GM19455 (cell line): ENCODE results near the gene NPEPL1.

Experiments used
- ATAC-seq: cut with Tn5 transposase; IDR thresholded peaks from one replicate; pipeline ENCODE4 v1.9.1; 2021; ENCODE audit not compliant: unreplicated experiment

Gene NPEPL1

DNA sequence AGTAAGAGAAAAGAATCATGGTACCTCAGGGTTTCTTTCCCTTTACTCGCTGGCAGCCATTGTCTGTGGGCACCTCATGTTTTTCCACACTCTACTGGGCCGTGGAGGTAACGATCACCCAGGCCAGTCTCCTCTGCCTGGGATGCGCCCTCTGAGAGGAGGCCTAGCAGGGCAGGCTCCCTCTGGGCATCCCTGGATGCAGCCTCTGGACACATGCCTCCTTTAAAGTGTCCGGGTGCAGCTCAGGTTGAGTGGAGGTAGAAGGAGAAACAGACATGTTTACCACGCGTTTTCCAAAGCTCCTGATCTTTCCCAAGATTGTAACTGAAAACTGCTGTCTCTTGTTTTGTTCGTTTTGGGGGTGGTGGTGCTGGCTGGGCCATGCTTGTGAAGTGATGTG lies 13.8 kb upstream of the NPEPL1 start:
- no peak for ATAC-seq

DNA sequence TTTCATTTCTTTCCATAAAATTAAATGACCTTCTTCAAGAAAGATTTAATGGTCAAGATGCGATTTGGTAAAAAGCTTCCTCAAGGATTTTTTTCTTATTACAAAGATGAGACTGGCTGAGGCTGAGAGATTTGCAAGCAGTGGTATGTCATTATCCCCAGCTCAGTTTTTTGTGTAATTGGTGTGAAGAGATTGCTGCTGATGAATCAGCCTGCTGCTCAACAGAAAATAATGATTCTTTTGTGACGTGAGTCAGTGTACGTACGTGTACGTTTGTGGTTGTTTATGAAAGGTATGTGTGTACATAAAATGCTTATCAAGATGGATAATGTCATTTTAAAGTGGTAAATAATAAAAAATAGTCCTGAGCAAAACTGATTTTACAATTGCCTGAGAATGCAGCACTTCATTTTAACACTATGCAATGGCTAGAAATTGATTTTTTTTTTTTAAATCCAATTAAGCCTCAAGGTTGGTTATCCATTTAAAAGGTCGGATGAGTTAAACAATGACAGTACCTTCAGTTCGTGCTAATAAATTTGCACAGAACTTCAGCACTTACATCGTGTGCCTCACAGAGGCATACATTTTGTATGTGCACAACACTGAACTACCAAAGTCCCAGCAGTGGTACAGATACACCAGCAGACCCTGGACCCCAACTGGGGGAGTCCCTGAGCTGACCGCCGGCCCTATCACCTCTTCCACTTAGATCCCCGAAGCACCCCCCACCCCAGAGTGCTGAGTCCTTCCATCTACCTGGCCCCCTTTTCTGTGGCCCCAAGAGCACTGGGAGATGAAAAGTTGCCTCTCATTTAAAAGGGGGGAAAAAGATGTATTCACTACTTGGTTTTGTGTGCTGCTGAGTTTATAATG lies 9.7 kb upstream of the NPEPL1 start:
- no peak for ATAC-seq

DNA sequence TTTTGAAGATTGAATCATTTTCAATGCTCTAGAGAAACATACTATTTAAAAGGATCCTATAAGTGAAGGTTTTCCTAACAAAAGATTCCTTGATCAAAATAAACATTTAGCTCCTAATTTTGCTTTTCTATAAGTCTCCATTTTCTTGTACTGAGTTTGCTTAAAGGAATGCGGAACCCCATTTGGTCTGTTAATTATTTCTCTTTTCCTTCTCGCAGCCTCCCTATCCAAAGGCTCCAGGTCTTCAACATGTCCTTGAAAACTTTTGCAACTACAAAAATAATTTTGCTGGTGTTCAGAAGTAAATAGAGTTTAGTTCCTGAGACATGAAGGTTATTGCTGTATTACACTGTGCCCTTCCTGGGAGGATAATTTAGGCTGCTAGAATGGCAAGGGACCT lies 8.3 kb upstream of the NPEPL1 start:
- ATAC-seq: no peak

DNA sequence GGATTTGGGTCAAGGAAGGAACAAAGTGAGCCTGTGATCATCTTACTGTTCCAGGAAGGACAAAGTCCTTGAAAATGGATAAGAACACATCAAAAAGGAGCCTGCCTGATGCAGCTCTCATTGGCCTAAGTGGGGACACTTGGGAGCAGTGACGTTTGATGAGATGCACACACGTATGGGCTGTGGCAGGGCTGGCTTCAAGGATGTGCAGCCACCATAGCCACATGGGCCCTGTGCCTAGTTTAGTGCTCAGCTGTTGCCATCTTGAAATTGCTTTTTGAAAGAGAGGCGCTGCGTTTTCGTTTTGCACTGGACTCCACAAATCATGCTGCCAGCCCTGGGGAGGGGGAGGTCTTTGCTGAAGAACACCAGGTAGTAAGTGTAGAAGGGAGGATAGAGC lies 6.6 kb upstream of the NPEPL1 start:
- ATAC-seq: no peak

DNA sequence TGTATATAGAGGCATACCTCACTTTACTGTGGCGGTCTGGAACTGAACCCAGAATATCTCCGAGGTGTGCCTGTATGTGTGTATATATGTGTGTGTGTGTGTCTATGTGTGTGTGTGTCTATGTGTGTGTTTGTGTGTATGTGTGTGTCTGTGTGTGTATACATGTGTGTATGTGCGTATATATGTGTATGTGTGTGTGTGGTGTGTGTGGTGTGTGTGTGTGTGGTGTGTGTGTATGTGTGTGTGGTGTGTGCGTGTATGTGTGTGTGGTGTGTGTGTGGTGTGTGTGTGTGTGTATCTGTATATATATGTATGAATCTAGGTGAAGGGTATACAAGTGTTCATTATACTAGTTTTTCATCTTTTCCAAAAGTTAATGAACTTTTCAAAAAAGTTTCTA lies 4.2 kb upstream of the NPEPL1 start:
- no peak for ATAC-seq

DNA sequence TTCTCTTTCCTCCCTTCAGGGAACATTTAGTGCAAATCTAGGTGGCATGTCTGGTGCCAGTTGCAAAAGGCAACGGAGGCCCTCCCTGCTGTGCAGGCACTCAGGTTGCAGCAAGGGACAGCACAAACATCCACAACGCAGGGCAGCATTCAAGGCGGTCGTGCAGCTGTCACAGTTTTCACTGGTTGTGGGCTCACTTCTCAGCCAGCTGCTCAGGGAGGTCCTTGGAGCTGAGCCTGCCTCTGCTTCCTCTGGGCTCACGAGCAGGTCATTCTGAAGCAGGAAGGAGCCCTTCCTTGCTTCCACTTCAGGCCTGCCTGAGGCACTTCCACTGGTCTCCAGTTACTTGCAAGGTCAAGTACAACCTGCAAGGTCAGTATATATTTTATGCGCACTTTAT lies 3.8 kb upstream of the NPEPL1 start:
- no peak for ATAC-seq

DNA sequence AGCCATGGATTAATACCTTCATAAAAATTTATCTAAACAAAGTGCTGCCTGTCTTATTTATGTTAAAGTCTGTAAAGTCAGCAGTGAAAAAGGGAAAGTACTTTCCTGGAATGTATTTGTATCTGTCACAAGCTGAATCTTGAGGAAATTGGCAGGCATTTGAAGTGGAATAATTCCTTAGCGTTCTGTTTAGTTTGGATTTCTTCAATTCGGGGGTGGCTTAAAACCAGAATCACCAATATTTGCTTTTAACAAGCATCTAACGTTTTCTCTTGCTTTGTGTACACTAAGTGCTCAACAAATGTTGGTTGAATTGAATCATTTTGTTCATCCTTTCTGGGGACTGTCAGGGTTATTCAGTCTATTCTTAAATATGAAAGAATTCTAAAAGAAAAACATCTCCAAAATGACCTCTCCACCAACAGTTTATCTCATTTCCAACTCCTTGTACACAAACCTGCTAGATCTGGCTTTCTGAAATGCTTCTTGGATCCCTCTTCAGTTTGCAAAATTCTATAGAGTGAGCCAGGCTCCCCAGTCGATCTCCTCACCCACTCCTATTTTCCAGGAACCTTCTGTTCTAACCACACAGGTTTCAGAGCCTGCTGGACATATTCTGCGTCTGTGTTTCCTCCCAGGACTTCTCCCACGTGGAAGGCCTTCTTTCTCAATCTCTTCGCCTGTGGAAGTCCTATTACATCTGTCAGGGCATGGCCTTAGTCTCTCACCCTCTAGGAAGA lies 2.0 kb upstream of the NPEPL1 start:
- no peak for ATAC-seq

DNA sequence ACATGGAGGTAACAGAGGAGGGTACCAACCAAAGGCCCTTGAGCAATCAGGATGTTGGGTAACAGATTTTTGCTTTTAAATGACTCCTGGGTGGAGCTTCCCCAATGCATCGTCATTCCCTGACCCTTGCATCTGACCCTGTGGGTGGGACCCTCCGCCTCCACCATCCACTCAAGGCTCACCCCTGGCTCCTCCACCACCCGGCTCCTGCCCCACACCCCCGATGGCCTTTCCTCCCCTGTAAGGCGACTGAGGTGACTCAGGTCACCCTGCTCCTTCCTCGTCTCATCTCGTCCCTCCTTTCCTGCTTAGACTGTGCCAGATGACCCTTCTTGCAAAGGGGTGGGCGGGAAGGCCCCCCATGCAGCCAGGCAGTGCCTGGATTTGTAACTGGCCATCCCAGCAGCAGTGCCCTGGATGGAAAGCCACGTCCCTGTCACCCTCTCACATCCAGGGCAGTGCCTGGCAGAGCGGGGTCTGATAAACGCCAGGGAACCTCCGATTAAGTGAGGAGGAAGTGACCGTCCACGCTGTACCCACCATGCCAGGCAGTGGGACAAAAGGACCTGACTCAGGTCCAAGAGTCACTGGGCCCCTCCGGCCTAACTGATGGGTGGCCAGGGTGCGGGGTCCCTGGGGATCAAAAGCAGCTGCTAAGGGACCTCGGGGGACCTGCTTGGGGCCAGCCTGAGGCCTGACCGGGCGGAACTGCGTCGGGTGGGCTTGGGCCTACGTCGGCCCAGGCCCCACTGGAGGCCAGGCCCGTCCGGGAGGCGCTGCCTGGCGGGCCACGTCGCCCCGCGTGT lies 624 bp upstream of the NPEPL1 start:
- ATAC-seq: no peak

DNA sequence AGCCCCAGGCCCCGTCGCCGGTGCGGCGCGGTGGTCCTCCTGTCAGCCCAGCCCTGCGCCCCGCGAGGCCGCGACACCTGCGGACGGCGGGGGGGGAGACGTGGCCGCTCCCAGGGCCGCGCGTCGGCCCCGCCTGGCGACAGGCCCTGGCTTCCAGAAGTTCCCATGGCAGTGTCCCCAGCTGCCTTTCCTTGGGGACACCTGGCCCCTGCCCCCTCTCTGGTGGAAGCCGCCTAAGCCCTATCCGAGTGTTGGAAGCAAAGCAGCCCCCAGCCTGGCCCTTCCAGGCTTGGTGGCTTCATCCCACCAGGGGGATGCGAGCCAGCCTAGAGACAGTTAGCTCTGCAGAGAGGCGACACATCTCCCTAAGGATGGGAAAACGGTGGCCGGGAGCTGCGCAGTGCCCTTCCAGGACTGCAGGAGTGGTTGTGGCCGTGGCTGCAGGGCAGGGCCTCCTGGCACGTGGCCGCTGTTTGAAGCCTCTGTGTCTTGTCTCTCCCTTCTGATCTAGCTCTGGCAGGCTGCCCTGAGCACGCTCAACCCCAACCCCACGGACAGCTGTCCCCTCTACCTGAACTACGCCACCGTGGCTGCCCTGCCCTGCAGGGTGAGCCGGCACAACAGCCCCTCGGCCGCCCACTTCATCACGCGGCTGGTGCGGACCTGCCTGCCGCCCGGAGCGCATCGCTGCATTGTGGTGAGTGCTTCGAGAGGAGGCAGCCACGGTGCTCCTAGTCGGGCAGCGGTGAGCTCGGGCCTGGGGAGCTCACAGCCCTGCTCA lies 816 bp downstream of the NPEPL1 start:
- ATAC-seq: peak; percentile 46

DNA sequence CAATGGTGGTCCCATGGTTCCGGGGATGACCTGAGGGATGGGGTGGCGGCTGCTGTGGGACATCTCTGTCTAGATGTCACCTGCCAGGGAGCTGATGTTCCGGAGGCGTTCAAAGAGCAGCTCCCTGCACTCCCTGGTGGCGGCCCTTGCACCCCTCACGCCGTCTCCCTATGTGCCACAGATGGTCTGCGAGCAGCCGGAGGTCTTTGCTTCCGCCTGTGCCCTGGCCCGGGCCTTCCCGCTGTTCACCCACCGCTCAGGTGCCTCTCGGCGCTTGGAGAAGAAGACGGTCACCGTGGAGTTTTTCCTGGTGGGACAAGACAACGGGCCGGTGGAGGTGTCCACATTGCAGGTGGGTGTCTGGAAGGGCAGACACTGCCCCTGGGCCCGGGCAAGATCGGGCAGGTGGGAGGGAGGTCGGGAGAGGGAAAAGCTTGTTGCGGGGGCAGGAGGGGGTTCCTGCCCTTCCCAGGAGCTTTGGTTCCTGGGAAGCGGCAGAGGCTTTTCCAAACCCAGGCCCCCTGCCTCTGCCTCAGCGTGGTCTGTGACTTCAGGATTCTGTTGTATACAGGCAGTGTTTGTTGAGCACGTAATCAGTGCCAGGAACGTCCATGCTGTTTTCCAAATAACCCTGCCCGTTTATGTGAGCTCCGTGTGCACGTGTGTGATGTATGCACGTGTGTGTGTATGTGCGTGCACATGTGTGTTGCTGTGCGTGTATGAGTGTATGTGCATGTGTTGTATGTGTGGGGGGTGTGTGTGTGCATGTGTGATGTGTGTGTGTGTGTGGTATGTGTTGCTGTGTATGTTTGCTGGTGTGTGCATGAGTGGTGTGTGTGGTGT lies 1.9 kb downstream of the NPEPL1 start:
- no peak for ATAC-seq

DNA sequence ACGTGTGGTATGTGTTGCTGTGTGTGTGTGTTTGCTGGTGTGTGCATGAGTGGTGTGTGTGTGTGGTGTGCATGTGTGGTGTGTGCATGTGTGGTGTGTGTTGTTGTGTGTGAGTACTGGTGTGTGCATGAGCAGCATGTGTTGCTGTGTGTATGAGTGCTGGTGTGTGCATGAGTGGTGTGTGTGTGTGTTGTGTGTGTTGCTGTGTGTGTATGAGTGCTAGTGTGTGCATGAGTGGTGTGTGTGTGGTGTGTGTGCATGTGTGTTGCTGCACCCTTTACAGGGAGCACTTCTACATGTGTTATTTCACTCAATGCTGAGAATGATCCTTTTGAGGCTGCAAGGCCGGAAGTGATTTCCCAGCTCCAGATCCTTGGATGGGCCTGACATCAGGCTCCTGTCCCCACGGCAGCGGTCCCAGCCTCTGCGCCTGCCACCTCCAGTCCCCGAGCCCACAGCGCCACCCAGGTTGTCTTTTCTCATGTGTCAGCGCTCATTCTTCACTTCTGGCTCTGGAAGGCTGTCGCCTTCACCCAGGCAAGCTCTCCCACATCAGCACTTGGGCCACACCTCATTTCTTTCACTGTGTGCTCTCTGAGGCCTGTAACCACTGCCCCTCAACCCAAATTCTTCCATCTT lies 2.6 kb downstream of the NPEPL1 start:
- ATAC-seq: no peak

DNA sequence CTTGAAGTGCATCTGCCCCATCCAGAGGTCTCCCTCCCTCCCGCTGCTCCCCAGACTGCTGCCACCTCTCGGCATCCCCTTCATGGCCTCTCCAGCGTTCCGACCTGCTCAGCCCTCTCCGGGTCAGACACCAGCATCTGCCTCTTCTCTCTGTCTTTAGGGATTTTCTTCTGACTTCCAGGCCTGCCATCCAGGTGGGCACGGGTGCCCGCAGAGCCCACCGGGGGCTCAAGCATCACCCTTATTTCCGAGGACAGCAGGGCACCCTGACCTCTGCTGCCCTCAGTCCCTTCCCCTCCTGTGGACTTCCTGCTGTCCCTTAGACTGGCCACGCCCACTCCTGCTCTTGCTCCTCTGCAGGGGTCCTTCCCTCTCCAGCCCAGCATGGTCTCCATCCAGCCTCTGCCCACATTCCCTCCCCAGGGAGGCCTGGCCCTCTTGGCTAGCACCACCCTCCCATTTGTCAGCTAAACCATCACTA lies 3.3 kb downstream of the NPEPL1 start:
- ATAC-seq: no peak

DNA sequence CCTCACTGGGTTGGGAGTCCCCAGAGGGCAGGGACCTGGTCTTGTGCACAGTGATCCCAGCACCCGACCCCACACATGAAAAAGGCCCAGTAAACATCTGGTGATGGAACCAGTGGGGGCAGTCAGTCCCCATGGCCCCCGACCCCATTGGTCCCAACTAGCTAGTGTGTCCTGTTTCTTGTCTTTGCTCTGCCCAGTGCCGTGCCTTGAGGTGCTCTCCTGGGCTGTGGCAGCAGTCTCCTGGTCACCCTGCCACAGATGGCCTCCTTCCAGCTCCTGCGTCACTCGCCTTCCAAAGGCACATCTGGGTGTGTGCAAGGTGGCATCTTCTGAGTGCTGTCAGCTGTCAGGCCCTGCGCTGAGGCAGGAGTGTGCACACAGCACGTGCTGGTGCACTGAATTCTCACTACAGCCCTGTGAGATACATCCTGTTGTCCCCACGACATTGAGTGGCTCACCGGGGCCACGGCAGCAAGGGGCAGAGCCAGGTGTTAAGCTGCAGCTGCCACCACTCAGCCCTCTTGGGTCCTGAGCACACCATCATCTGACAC lies 3.9 kb downstream of the NPEPL1 start:
- no peak for ATAC-seq

DNA sequence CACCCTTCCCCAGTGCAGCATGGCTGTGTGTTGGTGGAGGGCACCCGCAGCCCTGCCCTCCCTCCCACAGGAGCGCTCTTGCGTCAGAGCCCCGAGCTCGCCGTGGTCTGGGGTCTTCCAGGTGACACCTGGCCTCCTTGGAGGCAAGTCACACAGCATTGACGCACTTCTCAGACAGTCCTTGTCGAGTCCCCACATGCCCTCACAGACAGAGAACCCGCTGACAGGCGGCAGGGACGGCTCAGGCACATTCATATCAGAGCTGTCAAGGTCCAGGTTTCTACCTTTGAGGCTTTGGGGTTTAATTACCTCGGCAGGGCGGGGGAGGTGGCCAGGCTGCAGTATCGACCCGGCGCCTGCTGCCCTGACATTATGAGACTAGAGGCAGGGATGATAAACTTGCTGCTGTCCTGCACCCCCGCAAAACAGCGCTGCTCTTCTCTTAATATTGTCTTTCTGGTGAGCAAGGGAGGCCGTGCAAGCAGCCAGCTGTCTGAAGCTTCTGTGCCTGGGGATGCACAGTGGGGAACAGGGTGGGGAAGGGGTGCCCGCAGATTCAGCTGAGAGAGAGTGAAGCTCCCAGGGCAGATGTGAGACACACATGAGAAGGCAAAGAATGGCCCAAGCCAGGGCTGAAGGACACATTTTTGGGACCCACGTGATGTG lies 4.7 kb downstream of the NPEPL1 start:
- no peak for ATAC-seq

DNA sequence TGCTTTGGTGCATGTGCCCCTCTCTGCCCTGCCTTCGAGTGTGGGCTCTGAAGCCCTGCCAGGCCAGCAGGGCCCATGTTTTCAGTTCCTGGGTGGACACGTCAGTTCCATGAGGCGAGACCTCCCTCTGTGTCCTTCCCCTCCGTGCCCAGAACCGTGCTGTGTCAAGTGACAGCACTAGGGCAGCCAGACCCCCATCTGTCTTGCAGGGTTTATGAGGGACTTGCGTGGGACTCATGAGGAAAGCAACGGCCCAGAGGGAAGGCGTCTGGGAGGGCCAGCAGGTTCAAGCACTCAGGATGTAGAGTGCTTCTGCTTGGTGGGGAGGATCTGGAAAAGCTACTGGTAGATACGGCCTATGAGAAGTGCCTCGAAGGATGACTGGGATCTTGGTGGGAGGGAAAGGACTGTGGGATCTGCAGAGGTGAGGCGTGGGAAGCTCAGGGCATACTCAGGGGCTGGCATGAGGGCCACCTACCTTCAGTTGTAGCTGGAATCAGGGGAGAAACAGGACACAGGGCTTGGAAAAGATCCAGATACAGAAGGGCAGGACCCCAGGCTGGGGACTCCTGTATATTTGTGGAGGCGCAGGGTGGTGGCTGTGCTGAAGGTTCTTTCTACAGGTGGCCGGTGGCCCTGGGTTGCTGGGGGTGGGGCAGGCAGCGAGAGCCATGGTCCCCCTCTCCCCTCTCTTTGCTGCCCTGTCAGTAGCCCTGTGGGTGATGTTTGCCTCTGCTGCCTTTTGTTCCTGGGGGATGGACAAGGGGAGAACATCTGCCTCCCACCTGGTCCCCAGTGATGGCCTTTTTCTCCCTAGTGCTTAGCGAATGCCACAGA lies 5.5 kb downstream of the NPEPL1 start:
- no peak for ATAC-seq

DNA sequence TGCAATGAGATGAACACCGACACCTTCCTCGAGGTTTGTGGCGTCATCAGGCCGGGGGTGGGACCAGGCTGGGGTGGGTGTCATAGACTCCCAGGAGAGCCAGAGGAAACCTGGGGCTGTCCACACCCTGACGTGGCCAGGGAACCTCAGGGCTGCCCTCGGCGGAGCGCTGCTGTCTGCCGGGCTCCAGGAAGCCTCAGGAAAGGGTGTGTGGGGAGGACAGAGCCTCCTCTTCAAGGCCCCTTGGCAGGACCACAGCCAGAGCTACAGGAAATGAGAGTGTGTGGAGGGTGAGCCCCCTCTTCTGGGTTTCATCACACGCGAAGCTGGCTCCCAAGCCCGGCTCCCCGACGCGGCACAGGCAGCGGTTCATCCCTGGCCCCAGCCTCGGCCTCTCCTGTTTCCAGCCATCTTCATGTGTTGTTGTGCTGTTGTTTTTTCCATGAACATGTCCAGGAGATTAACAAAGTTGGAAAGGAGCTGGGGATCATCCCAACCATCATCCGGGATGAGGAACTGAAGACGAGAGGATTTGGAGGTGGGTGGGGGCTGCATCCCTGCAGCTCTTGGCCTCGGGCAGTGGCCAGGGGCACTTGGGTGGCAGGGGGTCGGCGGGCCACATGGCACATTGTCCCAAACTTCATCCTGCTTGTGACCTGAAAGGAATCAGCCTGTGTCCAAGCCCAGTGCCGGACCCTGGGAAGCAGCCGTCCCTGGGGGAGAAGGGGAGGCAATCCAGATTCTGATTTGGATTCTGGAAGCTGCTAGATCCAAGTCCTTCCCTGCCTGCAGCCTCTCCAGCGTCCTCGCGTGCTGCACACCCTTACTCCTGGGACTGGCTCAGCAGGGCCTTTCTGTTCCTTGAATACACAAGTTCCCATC lies 6.4 kb downstream of the NPEPL1 start:
- no peak for ATAC-seq
